Fibroblast of mammary gland (primary cell): ENCODE measurements around the gene CNOT1.

ENCODE experiments used
- DNase-seq: peaks from one replicate; pipeline ENCODE4 v3.0.0-alpha.2; 2010; ENCODE audit warnings: low read depth
- H3K4me3 ChIP-seq: 2 replicates; pipeline ENCODE4 v1.5.1; 2011; ENCODE audit warnings: low read depth, mild to moderate bottlenecking, low read length, moderate library complexity; ENCODE audit not compliant: control insufficient read depth
- CTCF ChIP-seq: conservative IDR thresholded peaks from 2 replicates; pipeline ENCODE4 v1.5.1; 2011; ENCODE audit warnings: low read depth, low read length, inconsistent platforms; ENCODE audit not compliant: control insufficient read depth, insufficient read depth

CNOT1 gene

GRCh38 chr16:58516768-58517107, 112.9 kb downstream of the CNOT1 start:
- TF ChIP-seq CTCF = no peak
- DNase-seq = no peak
- H3K4me3 ChIP-seq = no peak overlapping the region

- DNase-seq = no peak
- no peak for TF ChIP-seq CTCF
- peak overlapping the region; percentile 69 for H3K4me3 ChIP-seq
Observed at GRCh38 chr16:58515871-58516767, 113.5 kb downstream of the CNOT1 start.

- TF ChIP-seq CTCF = no peak
- H3K4me3 ChIP-seq = peak within 1 kb of the TSS; percentile 69
- DNase-seq = peak; percentile 87
Observed at GRCh38 chr16:58515125-58515870, 114.3 kb downstream of the CNOT1 start, which contains the start of gene SETD6. TSS of gene SETD6 (plus strand) at chr16:58515517. CDS start at chr16:58515538, 21 bp downstream.

- TF ChIP-seq CTCF = no peak
- DNase-seq = no peak
- no peak overlapping the region for H3K4me3 ChIP-seq
Observed at GRCh38 chr16:58513874-58514273, 115.8 kb downstream of the CNOT1 start.

- no peak overlapping the region for H3K4me3 ChIP-seq
- TF ChIP-seq CTCF = peak; percentile 66
- DNase-seq = peak; percentile 56
Observed at GRCh38 chr16:58511933-58512815, 117.5 kb downstream of the CNOT1 start.
